ENCODE measurements around the gene SAMMSON.
A peak's percentile ranks its signal among the peaks of the same experiment; 100 is the strongest.

Gene SAMMSON

DNA sequence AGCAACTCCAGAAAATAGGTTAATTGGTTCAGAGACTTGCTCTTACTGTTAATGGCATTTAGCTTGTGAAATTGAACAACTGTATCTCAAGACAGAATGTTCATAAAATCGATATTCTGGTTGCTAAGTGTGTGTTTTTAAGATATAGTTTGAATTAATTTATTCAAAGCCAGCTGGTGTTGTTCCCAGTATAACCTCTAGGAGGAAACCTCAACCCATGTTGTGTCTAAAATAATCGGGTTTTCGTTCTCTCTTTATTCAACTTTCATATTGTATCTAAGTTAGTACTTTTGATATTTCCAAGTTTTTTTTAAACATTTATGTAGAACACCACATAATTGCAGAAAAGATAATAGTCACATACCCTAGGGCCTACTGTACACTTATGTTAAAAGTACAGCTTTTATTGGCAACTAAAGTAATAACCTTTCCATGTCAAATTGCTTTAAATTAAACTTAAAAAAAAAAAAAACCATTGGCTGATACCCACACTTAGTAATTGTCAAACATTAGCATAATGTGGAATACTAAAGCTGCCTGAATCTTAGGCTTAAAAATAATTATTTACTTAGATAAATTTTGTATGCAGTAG lies 90.9 kb downstream of the SAMMSON start:
- DNase-seq (ENCODE audit: low read depth): peak; percentile 7

GRCh38 chr3:70094197-70094596 lies 94.7 kb downstream of the SAMMSON start:
- DNase-seq (ENCODE audit: low read depth): no peak

DNA sequence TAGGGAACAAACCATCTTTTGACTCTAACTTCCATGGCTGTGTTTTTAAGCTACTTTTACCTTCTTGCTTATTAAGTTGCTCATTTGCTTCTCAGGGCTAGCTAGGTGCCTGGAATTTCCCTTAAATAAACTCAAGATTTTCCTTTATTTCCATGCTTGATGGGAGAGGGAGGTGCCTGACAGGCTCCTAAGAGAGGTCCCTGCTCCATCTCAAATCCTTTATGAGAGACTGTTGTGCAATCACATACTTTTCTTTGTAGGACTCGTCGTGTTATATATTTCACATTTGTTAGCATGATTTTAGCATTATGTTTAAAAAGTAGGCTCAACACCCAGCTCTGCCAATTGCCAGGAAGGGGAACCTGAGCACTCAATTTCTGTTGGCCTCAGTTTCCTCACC lies 95.7 kb downstream of the SAMMSON start:
- DNase-seq (ENCODE audit: low read depth): no peak

DNA sequence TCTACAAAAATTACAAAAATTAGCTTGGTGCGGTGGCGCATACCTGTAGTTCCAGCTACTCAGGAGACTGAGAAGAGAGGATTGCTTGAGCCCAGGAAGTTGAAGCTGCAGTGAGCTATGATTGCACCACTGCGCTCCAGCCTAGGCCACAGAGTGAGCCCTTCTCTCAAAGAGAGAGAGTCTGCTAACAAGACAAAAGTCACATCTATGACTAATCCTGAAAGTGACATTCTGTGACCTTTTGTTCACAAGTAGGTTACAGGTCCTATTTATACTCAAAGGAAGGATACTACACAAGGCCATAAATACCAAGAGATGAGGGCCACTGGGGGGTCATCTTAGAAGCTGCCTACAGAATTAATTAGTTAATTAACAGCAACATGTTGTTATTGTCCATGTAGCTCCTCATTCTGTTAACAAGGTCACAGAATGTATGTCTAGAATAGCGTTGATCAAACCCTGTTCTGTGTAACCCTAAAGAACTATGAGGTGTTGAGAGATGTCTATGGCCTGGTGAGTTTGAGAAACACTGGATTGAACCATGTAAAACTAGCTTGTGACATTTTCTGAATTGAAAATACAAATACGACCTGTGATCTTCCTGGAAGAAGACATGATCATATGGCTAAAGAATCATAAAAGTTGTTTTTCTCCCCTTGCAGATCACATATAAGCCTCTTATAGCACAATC lies 97.0 kb downstream of the SAMMSON start:
- DNase-seq (ENCODE audit: low read depth): no peak

DNA sequence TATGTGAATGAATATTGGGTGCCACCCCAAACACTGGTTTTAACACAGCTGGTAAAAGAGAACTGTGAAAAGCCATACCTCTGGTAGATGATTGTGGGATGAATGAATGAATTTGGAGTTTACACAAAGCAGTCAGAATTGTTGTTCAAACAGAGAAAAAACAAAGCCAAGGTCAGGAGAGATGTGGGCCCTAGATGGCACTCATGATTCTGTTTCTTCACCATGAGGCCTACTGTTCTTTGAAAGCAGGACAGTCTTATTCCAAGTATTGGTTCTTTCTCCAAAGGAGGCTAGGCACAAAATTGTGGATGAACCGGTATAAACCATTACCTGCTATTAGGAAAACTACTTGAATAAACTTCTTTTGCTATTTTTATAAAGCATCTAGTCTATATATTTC lies 97.6 kb downstream of the SAMMSON start:
- DNase-seq (ENCODE audit: low read depth): no peak

- no peak for DNase-seq (ENCODE audit: low read depth)
These were observed 108.5 kb downstream of the SAMMSON start for GRCh38 chr3:70108072-70108471.

DNA sequence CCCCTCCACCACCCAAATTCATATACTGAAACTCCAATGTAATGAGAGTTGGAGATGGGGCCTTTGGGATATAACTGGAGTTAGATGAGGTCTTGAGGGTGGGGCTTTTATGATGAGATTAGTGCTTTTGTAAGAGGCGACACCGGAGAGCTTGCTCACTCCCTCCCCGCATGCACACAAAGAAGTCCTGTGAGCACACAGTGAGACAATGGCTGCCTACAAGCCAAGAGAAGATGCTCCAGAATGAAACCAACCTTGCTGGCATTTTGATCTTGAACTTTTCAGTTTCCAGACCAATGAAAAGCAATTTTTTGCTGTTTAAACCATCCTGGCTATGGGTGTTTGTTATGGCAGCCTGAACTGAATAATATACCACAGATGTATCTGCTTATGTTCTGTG lies 109.0 kb downstream of the SAMMSON start:
- no peak for DNase-seq (ENCODE audit: low read depth)

- no peak for DNase-seq (ENCODE audit: low read depth)
These were observed 110.5 kb downstream of the SAMMSON start for GRCh38 chr3:70110066-70110465.

GRCh38 chr3:70111411-70111810 lies 111.9 kb downstream of the SAMMSON start:
- DNase-seq (ENCODE audit: low read depth): no peak

- no peak for DNase-seq (ENCODE audit: low read depth)
These were observed 113.2 kb downstream of the SAMMSON start for GRCh38 chr3:70112751-70113150.

GRCh38 chr3:70114431-70114830 lies 114.9 kb downstream of the SAMMSON start:
- no peak for DNase-seq (ENCODE audit: low read depth)

DNA sequence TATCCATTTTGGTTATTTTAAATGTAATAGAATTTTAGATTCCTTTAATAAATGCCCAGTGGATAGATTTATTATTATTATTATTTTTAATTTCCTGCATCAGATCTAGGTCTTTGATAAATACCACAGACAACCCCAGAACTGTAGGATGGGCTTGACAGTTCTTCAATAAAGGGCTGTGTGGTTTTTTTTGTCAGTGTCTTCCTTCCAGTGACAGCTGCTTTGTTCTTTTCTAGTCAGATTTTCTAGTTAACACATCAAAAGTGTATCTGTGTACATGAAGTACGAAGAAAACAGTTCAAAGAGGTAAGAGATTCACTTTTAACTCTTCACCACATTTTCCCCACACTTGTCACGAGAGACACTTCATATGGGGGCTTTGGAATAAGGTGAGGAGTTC lies 120.3 kb downstream of the SAMMSON start:
- no peak for DNase-seq (ENCODE audit: low read depth)
